ENCODE results near the gene KIF5C.

KIF5C gene

DNA sequence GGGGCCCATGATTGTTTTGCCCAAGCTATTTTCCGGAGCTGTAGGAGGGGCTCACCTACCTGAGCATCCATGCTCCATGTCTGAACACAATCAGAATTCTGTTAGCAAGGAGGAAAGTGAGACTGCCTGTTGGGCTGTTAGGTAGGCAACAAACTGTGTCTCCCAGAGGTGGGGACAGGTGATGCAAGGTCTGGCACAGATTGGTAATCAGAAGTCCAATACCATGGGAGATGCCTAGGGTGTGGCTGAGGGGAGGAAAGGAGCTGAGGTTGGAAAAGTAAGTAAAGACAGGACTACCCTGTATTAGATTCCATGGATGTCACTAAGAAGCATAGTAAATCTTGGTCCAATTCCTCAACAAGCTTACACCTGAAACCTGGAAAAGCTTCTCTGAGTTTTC is 166.5 kb downstream of the KIF5C start:
- no peak for DNase-seq (ENCODE audit: low read depth in 2 of 2)

DNA sequence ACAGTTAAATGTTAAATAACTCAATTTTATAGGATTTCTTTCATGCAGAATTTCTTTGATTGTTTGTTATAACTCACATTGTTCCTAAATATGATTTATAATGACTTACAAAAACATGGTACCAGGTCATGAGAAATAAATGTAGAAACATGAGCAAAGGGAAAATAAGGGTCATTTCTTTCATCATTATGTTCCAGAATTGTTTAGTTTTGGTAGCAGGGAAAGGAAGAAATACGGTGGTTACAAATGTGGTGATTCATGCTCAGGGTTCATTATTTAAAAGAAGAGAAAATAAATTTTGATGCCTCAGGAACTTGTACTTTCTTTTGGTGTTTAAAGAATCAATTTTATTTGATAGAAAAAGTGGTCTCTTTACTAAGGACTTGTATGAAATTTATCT is 167.9 kb downstream of the KIF5C start:
- no peak for DNase-seq (ENCODE audit: low read depth in 2 of 2)

DNA sequence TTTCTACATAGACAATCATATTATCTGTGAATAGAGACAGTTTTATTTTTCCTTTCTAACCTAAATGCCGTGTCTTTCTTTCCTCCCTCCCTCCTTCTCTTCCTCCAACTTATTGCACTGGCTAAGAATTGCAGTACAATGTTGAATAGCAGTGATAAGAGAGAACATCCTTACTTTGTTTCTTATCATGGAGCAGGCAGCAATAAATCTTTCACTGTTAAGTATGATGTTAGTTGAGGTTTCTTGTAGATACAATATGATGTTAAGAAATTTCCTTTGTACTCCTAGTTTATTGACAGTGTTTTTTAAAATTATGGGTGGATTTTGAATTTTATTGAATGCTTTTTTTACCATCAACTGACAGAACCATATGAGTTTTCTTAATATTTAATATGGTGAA is 169.5 kb downstream of the KIF5C start:
- no peak for DNase-seq (ENCODE audit: low read depth in 2 of 2)

DNA sequence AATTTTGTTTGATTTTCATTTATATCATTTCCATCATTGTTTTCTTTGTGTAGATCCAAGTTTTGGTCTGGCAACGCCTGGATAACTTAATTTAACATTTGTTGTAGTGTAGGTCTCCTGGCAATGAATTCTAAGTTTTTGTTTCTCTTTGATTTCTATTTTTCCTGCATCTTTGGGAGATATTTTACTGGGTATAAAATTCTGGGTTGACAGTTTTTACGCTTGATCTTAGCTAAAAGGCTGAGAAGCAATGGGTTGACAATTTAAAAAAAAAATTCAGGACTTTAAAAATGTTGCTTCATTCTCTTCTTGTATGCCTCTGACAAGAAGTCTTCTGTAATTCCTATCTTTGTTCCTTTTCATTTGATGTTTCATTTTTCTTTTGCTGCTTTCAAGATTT is 172.1 kb downstream of the KIF5C start:
- no peak for DNase-seq (ENCODE audit: low read depth in 2 of 2)

DNA sequence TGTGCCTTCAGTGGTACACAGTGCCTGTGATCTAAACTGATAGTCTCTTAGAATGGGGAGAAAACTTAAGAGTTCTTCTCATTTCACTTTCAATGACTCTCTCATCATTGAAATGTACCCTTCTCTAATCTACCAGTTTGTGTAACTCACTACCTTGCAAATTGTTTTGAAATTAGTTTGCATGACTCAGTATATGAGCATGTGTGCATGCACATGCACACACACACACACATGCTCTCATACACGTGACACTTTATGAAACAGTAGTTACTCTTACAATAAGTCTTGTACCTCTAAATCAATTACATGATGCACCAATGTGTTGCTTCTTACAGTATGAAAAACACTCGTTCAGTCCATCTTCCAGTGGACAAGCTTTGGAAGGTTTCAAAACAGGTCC is 174.1 kb downstream of the KIF5C start:
- DNase-seq (ENCODE audit: low read depth in 2 of 2): no peak

DNA sequence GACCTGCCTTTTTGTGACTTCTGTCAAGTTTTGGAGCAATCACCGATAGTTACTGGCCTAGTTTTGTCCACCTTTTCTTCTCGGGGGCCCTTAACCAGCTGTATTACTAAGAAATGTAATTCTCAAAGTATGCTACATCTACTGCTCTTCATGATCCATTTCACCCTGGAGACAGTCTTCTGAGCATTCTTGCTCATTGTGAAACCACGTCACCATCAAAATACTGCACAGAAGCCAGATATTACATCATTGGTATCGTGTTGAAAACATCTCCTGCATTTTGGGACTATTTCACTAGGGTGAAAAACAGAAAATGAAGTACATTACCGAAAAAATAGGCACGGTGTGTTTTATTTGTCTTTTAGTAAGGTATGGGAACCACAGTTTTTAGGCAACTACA is 175.2 kb downstream of the KIF5C start:
- no peak for DNase-seq (ENCODE audit: low read depth in 2 of 2)

DNA sequence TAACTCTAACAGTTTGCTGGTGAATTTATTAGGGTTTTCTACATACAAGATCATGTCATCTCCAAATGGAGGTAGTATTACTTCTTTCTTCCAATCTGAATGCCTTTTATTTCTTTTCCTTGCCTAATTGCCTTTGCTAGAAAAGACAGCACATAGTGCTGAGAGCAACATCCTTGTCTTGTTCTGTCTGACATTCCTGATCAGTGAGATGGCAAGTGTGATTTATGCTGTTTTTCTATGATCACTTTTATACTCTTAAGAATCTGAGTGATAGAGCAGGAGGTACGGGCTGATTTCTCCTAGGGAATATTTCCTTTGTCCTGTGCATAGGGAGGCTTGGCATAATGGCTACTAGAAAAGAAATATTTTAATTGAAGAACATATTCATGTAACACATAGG is 180.7 kb downstream of the KIF5C start:
- no peak for DNase-seq (ENCODE audit: low read depth in 2 of 2)

DNA sequence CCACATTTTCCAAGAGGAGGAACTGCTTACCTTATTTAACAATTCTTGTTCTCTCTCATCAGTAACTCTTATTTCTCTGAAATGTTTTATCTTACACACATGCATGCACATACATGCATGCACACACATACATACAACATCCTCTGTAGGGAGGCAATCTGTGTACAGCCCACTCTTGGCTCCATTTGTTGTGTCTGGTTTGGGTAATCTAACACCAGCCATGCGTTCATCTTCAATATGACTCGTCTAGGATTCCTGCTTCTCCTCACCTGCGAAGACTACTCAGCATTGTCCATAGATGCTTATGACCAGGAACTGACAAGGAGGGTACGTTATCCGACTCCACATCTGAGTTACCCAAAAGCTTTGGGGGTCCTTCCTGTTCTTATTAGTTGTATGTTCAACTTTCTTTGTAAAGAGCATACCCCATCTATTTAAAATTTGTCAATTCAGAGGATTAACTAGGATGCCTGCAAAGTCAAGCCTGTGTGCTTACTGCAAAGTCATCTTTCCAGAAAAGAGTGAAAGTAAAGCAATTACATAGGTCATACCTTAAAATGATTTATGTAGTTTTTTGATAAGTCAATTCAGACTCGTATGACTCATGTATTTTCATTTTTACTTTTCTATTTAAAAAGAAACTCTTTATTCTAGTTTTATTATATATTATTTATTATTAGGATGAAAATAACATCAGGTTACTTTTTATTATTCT is 181.7 kb downstream of the KIF5C start:
- DNase-seq (ENCODE audit: low read depth in 2 of 2): no peak

DNA sequence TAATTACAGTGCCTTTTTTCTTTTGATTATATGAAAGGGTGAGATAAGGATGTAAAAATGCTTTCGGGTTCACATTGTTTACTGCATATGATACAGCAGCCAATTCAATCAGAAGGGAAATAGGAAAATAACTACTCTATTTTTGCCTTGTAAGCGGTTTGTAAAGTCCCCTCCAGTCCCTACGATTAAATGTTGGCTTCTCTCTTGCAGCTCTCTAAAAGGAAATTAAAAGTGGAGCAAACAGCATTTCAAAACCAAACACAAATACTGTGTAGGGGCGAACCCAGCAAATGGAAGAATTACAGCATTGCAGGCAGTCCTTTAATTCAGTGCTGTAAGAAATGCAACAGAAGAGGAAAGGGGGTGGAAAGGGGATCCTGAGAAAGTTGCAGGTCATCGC is 182.4 kb downstream of the KIF5C start:
- DNase-seq (ENCODE audit: low read depth in 2 of 2): no peak

DNA sequence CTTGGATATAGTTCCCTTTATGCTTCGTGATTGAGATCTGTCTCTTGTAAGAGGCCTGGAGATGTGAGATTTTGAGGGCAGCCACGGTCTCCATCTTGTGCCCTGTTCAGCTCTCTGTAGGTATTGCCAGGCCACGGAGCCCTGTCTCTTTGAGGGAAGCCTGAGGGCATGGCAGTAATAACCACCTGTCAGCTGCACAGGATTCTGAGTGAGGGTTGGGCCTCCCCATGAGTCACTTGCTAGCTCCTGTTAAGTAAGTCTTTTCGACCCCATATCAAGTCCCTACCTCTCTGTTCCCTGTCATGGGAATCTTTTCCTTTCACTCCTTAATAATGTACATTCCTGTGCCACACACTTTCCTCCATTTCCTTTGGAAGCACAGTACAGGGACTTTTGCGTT is 183.9 kb downstream of the KIF5C start:
- DNase-seq (ENCODE audit: low read depth in 2 of 2): no peak

DNA sequence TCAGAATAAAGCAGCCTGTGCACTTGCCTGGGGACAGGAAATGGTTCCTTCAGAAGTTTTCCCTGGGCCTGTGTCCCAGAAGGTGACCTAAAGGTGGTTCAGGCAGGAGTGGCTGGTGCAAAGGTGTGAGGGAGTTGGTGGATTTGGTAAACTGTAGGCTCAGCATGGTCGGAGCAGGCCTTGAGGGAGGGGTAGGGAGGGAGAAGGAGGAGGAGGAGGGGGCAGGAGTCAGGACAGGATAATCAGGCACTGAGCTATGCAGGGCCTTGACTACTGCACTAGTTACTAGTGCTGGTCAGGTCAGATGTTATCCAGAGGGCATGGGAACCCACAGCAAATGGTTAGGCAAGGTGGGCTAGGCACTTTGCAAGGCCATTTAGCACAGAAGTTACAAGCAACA is 184.8 kb downstream of the KIF5C start:
- DNase-seq (ENCODE audit: low read depth in 2 of 2): no peak

DNA sequence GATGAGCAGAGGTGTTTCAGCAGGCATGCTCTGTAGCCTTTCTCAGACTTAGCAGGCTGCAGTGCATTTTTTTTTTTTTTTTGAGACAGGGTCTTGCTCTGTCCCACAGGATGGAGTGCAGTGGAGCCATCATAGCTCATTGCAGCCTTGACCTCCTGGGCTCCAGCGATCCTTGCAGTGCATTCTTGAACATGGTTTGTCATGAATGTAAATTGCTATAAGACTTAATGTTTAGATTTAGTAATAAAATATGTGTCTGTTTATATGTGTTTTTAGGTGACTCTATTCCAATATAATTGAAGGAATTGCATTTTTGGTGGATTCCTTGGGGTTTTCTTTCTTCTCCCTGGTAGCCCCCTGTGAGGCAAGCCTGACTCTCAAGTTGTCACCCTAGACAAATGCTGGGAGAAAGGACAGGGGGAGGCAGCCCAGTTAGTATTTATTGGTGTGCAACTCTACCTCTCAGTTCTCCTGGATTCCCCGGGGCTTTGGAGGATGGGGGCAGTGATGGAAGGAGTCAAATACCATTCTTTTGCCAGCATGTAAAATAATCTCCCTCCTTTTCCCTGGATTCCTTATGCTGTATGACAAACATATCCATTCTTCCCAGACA is 186.2 kb downstream of the KIF5C start:
- DNase-seq (ENCODE audit: low read depth in 2 of 2): no peak

DNA sequence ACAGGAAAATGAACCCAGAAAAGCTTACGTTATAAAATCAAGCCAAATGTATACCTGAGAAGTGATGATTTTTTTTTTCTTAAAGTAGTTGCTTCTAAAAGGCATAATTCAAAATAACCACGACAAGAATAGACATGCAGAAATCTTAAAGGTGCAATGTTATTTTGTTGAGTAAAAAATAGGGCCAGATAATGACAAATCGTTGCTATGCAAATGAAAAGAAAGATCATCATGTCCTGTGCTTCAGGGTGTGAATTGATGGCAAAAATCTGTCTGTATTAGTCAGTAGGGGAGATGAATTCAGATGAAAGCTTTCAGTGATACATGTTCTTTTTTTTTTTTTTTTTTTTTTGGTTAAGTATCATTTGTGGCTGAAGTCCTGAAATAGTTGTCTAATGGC is 187.5 kb downstream of the KIF5C start:
- no peak for DNase-seq (ENCODE audit: low read depth in 2 of 2)

DNA sequence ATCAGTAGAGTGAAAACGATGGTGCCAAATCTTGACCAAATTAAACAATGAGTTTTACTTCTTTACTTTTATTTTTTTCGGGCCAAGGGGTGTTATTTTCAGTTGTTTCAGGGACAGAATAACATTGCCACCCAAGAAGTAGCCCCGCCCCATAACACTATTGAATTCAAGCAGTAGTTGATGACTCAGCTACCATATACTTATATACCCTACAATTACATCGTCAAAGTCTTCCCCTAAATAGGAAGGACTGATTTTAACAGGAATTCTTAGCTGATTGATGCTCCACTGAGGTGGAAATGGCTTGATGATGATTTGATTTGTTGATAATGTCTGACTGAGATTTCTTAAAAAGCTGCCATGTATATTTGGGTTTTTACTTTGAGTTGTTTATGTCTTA is 188.2 kb downstream of the KIF5C start:
- DNase-seq (ENCODE audit: low read depth in 2 of 2): no peak

DNA sequence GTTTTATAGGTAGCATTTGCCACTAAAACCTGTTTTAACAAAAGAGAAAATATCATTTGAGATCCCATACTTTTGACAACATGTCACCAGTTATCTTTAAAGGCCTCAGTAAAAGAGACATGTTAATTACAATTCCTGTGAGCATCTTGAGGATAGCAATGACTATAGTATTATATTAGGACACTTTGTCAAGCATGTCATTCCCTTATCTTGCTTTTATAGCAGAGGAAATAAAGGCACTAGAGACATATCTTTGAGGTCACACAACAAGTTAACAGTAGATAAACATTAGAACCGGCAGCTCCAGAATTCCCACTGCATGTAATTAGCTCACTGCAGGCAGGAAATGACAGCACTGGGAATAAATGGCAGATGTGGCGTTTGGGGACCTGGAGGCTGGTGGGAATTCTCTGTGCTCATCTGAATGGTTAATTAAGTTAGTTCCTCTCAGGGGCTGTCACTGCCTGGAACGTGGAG is 189.4 kb downstream of the KIF5C start:
- no peak for DNase-seq (ENCODE audit: low read depth in 2 of 2)

DNA sequence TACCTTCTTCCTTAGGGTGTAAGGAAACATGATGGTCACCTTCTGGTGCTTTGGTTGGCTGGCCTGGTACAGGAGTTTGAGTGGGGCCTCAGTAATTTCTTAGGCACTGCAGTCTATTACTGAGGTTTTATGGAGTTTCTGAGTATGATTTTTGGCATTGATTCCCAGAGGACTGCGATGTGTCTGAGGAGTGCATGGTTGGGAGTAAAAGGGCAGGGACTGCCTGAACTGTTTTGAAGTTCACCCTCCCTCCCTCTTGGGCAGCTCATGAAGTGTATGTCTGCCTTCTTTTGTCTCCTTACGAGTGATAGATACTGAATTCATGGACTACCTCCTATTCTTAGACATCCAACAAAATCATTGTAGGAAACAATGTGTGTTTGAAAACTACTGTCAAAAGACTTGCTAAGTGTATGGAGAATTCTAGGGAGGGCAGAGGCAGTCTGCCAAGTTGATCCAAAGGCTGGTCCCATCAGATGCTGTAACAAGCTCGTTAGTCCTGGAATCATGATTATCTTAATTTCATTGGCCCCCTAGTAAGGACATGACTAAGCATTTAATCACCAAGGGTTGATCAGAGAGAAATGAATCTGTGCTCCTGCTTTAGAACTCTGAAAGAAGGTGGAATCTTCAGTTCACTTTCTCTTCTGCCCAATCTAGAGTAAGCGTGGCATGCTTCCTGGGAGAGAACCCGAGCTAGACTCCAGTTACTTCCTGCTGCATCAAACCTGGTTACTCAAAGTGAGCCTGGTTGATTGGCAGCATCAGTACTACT is 190.0 kb downstream of the KIF5C start:
- DNase-seq (ENCODE audit: low read depth in 2 of 2): no peak

DNA sequence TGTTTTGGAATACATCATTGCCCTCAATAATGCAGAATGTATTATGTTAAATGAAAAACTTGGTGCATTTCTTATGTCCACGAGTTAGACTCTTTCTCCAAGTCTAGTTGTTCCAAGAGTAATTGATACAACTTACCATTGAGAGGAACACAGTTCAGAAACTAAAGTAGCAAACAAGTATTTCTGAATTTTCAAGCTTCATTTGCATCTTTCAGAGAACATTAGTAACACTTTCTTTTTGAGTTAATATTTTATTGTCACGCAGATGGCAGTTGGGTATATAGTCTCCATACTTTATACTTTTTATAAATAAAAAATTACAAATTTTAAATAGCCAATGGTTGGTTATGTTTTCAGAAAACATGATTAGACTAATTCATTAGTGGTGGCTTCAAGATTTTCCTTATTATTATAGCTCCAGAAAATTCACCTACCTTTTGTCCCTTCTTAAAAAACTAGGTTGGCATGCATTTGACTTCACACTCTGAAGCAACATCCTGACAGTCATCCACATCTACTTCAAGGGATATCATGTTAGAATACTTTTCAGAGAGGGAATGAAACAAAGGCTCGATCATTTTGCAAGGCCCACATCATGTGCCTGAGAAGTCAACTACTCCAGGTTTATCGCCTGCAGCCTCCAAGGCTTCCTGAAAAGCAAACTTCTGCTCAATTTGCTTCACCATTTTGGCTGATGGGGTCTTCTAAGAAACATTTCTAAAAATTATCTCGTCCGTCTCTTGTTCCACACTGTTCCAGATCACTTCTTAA is 193.4 kb downstream of the KIF5C start:
- no peak for DNase-seq (ENCODE audit: low read depth in 2 of 2)

DNA sequence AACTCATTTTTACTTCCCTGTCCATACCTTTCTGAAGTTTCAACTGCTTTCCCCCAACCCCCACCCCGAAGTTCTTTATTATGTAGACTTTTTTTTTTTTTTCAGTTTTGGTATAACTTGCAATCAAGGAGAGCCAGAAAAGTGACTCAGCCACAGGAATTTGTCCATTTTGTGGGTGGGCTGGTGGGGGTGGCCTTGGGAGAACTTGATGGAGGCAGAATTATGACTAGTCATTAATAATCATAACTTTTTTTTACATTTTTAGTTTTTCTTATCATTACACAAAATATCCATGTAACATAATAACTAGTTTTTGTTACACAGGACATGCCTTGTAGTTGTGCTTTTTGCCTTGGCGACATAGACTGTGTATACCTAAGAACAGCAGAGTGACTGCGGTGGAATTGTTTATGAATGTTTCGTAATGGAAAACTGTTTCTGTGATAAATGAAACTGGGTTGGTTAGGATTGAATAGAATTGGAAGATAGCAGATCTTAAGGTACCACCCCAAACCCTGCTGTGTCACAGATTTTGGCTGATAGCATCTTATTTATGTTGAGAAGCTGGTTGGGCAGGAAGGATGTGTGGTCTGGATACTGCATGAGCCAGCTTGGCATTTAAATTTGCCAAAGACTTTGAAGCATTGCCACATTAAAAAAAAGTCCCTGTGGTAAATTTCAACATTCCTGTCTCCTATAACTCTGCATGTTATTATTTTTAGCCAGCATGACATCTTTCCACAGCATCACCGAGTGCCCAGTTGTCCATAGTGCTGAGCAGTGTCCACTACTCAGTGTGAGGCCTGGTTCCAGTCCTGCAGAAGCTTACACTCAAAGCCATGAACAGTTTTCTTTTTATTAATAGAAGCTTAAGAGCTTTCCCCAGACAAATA is 194.2 kb downstream of the KIF5C start:
- peak in 1 of 2 donors; percentile 18 for DNase-seq (ENCODE audit: low read depth in 2 of 2)

DNA sequence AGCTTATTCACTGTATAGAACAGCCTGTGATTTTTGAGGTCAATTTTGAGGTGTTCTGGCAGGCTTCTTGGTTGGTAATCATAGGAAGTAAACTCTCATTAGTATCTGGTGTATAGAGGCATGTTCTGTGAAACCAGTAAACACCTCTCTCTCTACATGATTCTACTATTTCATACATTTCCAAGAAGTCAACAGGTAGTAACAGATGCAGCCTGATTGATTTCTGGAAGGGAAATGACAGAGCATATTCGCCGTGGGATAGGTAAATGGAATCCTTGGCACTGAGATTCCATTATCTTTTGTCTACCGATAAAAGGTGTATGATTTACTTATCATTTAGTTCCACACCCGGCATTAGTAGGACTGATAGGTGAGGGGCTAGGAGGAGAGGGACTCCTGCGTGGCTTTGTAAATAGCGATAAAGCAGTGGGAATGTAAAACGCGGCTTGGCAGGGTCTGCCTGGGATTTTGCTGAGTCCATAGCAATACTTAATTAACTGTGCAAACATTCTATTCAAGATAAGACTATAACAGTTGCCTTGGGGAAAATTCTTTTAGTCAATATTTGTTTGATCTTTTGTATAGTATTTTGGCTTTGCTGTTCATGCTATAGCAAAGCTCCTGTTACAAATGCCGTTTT is 195.8 kb downstream of the KIF5C start:
- DNase-seq (ENCODE audit: low read depth in 2 of 2): no peak

DNA sequence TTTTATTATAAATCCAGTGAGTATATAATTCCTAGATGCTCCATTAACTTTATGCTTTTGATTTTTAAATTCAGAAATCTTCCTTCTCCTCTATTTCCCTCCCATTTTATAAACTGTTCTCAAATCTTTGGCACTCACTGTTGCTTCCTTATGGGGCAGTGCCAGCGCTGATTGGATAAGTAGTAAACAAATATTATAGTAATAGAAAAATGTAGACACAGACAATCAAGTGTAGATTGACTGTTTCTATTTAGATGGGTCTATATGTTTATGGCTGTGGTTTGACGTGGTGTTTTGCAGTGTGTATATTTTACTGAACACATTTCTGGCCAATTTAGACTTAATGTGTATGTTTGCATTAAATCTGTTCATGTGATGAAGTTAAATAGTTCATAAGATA is 200.1 kb downstream of the KIF5C start:
- DNase-seq (ENCODE audit: low read depth in 2 of 2): no peak

DNA sequence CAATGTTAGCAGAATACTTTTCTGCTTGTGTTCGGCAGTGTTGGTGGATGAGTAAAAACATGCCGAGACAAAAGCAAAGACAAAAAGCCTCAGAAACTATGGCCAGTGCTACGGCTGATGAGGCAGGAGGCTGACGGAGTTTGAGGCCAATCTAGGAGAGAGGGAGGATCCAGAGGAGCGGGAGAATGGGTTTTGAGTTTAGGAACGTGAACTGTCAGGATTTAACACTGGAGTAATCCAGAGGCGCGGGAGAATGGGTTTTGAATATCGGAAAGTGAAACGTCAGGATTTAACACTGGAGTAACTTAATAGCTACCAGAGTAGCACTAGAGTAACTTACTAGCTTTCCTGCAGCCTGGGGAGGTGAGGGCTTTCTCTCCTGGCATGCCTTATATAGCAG is 200.8 kb downstream of the KIF5C start:
- no peak for DNase-seq (ENCODE audit: low read depth in 2 of 2)
